Subcutaneous abdominal adipose tissue (tissue), 5 donors: ENCODE measurements around the gene FAM124B.

Experiments
- H3K27ac ChIP-seq: one replicate; pipeline ENCODE4 v1.7.0; 2013; ENCODE audit warnings: low read depth, mild to moderate bottlenecking, inconsistent platforms, low read length, moderate library complexity
- H3K27me3 ChIP-seq, 5 donors: one replicate each; pipeline ENCODE4 v1.7.0; 2013; ENCODE audit warnings: low read length in 5 of 5, inconsistent platforms in 1 of 5; ENCODE audit not compliant: control insufficient read depth in 5 of 5, insufficient read depth in 4 of 5
- H3K36me3 ChIP-seq, 5 donors: one replicate each; pipeline ENCODE4 v1.7.0; 2013; ENCODE audit warnings: low read length in 5 of 5; ENCODE audit not compliant: control insufficient read depth in 5 of 5, insufficient read depth in 5 of 5
- H3K4me1 ChIP-seq, 5 donors: one replicate each; pipeline ENCODE4 v1.7.0; 2013; ENCODE audit warnings: low read length in 5 of 5, mild to moderate bottlenecking in 3 of 5, moderate library complexity in 1 of 5; ENCODE audit not compliant: control insufficient read depth in 5 of 5, insufficient read depth in 5 of 5
- H3K4me3 ChIP-seq, 5 donors: one replicate each; pipeline ENCODE4 v1.7.0; 2013; ENCODE audit warnings: low read length in 5 of 5, low read depth in 1 of 5
- H3K9ac ChIP-seq, 5 donors: one replicate each; pipeline ENCODE4 v1.7.0; 2013; ENCODE audit warnings: low read length in 5 of 5, mild to moderate bottlenecking in 4 of 5, moderate library complexity in 3 of 5
- H3K9me3 ChIP-seq, 5 donors: one replicate each; pipeline ENCODE4 v1.7.0; 2013; ENCODE audit warnings: low read length in 5 of 5; ENCODE audit not compliant: control insufficient read depth in 5 of 5
- donor health status: healthy.
- donor health status: healthy.
- donor health status: healthy.
- donor health status: healthy.
- donor health status: healthy.

The FAM124B gene

GRCh38 chr2:224416656-224417360 lies 14.9 kb upstream of the FAM124B start:
- no peaks in the 10 kb centered on the region for H3K27me3 ChIP-seq
- peaks cover 0 to 19% (median 9%) of the 10 kb centered on the region in 5 donors for H3K4me1 ChIP-seq

GRCh38 chr2:224413381-224413780 lies 11.5 kb upstream of the FAM124B start:
- H3K27ac ChIP-seq = no peak overlapping the region
- H3K4me1 ChIP-seq = peaks cover 0 to 21% (median 9%) of the 10 kb centered on the region in 5 donors
- no peak overlapping the region for H3K4me3 ChIP-seq
- no peaks in the 10 kb centered on the region for H3K36me3 ChIP-seq
- H3K9me3 ChIP-seq = no peaks in the 10 kb centered on the region
- no peaks in the 10 kb centered on the region for H3K27me3 ChIP-seq
- no peak overlapping the region for H3K9ac ChIP-seq

More at GRCh38 chr2:224416656-224417360, 14.9 kb upstream of the FAM124B start:
- Histone ChIP-seq H3K27ac (no peak overlapping the region), H3K36me3 (no peaks in the 10 kb centered on the region), H3K9me3 (no peaks in the 10 kb centered on the region), H3K9ac (no peak overlapping the region), H3K4me3 (no peak overlapping the region)

- Histone ChIP-seq H3K36me3 (no peaks in the 10 kb centered on the region), H3K9me3 (no peaks in the 10 kb centered on the region), H3K27ac (no peak overlapping the region), H3K9ac (no peak overlapping the region), H3K4me1 (peaks cover 0 to 24% (median 10%) of the 10 kb centered on the region in 5 donors), H3K27me3 (no peaks in the 10 kb centered on the region), H3K4me3 (no peak overlapping the region)
These were observed 10.5 kb upstream of the FAM124B start for GRCh38 chr2:224412141-224413015.

DNA sequence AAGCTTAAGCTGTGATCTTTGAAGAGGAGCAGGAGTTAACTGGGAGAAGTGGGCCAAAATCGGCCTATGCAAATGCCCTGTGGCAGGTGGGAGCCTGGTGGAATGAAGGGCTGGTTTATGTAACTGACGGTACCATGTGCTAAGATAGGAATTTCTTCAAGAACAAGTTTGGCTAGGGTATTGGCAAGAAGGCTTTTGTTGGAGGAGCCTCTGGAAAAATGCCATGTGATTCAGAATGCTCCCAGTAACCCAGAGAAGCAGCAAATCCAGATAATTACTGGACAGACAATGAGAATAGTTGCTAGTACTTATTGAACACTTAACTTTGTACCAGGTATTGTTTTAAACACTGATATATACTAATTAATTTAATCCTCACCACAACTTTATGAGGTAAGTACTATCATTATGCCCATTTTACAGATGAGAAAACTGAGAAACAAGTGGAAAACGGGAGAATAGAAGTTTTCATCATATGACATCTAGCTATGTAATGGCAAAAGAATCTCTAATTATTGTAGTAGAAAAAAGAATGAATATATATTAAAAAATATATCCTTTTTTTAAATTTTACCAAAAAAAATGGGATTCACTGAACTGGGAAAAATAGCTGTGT lies 9.1 kb upstream of the FAM124B start:
- Histone ChIP-seq H3K27me3 (no peaks in the 10 kb centered on the region), H3K9ac (no peak overlapping the region), H3K36me3 (no peaks in the 10 kb centered on the region), H3K9me3 (peaks cover 0 to 6% (median under 1%) of the 10 kb centered on the region in 5 donors), H3K4me1 (peaks cover 0 to 27% (median 10%) of the 10 kb centered on the region in 5 donors), H3K27ac (no peak overlapping the region), H3K4me3 (no peak overlapping the region)

- Histone ChIP-seq H3K27me3 (no peaks in the 10 kb centered on the region), H3K9me3 (peaks cover 0 to 15% (median 8%) of the 10 kb centered on the region in 5 donors), H3K27ac (no peak overlapping the region), H3K4me3 (no peak overlapping the region), H3K9ac (no peak overlapping the region), H3K4me1 (peaks cover 0 to 40% (median 10%) of the 10 kb centered on the region in 5 donors), H3K36me3 (no peaks in the 10 kb centered on the region)
These were observed 6.8 kb upstream of the FAM124B start for GRCh38 chr2:224408676-224409075.

- peaks cover 0 to 36% (median 5%) of the 10 kb centered on the region in 5 donors for H3K4me1 ChIP-seq
- no peaks in the 10 kb centered on the region for H3K36me3 ChIP-seq
- H3K27me3 ChIP-seq = no peaks in the 10 kb centered on the region
- H3K9ac ChIP-seq = peak overlapping the region in 1 of 5 donors; percentile 5
- H3K4me3 ChIP-seq = peak overlapping the region in 1 of 5 donors; percentile 9
- H3K27ac ChIP-seq = peak overlapping the region; percentile 20
- H3K9me3 ChIP-seq = peaks cover 0 to 15% (median 8%) of the 10 kb centered on the region in 5 donors
These were observed 5.4 kb upstream of the FAM124B start for GRCh38 chr2:224407241-224407701.

DNA sequence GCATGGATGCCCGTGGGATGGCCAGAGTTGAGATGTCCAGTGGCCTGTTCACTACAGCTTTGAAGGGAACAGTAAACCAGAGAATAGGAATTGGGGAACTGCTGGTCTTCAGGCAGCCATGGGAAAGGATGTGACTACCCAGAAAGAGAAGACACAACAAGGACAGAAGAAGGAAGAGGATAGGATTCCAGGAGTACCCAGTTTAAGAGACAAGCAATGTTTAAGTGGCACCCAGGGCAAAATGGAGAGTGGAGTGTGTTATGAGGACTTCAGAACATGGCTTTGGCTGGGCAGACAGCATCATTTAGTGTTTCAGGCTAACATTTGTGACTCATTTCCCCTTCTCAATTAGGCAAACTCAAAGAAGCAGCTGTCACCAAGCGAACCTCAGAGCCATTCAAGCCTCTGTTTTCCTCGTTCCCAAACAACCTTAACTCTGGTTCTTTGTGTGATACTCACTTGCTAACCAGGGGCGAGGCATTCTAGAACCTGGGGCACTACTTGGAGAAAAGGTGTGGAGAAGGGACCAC lies 4.0 kb upstream of the FAM124B start:
- Histone ChIP-seq H3K4me1 (peaks cover 0 to 35% (median 2%) of the 10 kb centered on the region in 5 donors), H3K9ac (no peak overlapping the region), H3K36me3 (no peaks in the 10 kb centered on the region), H3K27me3 (no peaks in the 10 kb centered on the region), H3K9me3 (peaks cover 0 to 15% (median 8%) of the 10 kb centered on the region in 5 donors), H3K27ac (no peak overlapping the region), H3K4me3 (no peak overlapping the region)

DNA sequence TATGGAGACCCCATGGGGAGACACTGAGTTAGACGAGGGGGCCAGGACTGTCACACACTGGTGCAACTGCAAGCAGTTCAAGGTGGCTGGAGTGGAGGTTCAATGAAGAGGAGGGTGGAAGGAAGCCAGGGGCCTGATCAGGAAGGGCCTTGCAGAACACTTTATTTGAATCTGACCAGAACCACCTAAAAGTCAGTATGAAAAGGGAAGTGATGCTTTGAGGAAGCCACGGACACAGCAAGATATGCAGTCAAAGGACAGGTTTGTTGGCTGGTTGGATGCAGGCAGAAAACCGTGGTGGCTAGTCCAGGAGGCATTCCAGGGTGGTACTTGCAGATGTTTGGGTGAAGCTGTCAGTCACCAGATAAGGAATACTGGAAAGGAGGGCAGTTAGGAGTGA lies 3.5 kb upstream of the FAM124B start:
- no peak overlapping the region for H3K4me3 ChIP-seq
- H3K9me3 ChIP-seq = peaks cover 0 to 15% (median 8%) of the 10 kb centered on the region in 5 donors
- H3K9ac ChIP-seq = no peak overlapping the region
- no peaks in the 10 kb centered on the region for H3K27me3 ChIP-seq
- no peak overlapping the region for H3K27ac ChIP-seq
- peaks cover 0 to 35% (median 2%) of the 10 kb centered on the region in 5 donors for H3K4me1 ChIP-seq
- H3K36me3 ChIP-seq = no peaks in the 10 kb centered on the region

DNA sequence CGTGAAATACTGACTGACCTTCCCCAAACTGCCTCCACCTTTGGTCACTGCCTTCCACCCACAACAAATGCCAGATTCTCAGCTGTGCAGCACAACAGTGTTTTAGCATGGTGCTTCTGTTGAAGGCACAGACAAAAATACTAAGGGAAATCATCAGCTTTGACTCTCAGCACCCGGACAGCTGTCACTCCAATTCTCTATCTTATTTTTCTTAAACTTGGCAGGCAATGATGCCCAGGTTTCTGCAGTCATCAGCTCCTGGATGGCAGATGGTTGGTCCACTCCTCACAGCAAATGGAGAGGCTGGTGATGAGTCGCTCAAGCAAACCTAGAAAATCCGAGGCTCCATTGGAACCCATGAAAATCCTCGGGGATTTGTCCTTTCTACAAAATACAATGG lies 2.9 kb upstream of the FAM124B start:
- Histone ChIP-seq H3K4me1 (peaks cover 0 to 39% (median 2%) of the 10 kb centered on the region in 5 donors), H3K36me3 (no peaks in the 10 kb centered on the region), H3K9me3 (peaks cover 0 to 15% (median 8%) of the 10 kb centered on the region in 5 donors), H3K4me3 (no peak overlapping the region), H3K27me3 (no peaks in the 10 kb centered on the region), H3K27ac (no peak overlapping the region), H3K9ac (no peak overlapping the region)
